Muscle layer of colon (tissue), 2 donors: ENCODE measurements around the gene HLA-DPA1.

Experiments used
- H3K27ac ChIP-seq: one replicate; pipeline ENCODE4 v1.7.0; 2013; ENCODE audit warnings: low read depth, mild to moderate bottlenecking, low read length, moderate library complexity
- H3K27me3 ChIP-seq, 2 donors: one replicate each; pipeline ENCODE4 v1.7.0; 2013; ENCODE audit warnings: low read length in 2 of 2, mild to moderate bottlenecking in 2 of 2; ENCODE audit not compliant: insufficient read depth in 2 of 2, control insufficient read depth in 1 of 2
- H3K36me3 ChIP-seq: one replicate; pipeline ENCODE4 v1.7.0; 2013; ENCODE audit warnings: mild to moderate bottlenecking, low read length; ENCODE audit not compliant: insufficient read depth
- H3K4me1 ChIP-seq: one replicate; pipeline ENCODE4 v1.7.0; 2013; ENCODE audit warnings: mild to moderate bottlenecking, low read length; ENCODE audit not compliant: insufficient read depth
- H3K4me3 ChIP-seq, 2 donors: one replicate each; pipeline ENCODE4 v1.7.0; 2013; ENCODE audit warnings: low read length in 2 of 2, low read depth in 1 of 2, mild to moderate bottlenecking in 1 of 2, moderate library complexity in 1 of 2
- H3K9ac ChIP-seq: one replicate; pipeline ENCODE4 v1.7.0; 2013; ENCODE audit warnings: low read length
- H3K9me3 ChIP-seq: one replicate; pipeline ENCODE4 v1.7.0; 2013; ENCODE audit warnings: mild to moderate bottlenecking, low read length
- donor health status: abdominal sarcoma.
- donor health status: Adenocarcinoma of cecum.

HLA-DPA1 gene

DNA sequence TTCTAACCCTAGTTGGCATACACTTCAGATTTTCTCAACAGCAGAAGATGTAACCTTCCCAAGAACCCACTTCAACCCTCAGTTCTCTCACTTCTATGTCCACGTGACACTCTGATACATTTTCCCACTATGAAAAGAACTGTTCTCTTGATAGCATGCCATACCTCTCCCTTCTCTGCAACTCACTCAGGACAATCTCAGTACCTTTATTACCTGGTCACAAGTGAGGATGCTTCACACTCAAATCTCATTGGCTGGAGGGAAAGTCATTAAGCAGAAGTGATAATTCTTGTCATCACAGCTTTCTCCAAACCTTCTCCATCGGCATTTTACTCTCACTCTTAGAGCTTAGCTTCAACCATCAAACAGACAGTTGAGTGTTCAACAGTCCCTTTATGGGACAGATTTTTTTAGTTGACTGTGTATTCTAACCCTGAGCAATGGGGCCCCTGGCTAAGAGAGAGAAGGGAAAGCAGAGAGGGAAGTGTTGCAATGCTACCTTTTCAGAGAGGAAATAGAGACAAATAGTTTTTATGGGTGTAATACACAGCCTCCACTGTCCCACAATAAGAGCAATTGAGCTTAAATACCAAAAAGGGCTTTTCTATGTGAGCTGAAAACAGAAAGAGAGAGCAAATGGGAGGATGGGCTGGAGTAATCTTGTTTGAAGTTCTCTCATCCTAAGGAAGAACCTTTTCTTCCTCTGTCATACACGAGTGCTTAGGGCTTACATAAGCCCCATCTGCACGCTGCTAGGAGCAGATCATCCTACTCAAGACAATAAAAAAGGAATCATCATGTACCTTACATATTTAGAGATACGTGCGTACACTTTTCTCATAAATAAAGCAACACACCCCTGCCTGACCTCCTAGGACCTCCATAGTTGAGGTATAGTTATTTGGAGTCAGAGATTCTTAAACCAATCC lies 16.0 kb downstream of the HLA-DPA1 start:
- no peak overlapping the region for H3K9ac ChIP-seq
- H3K4me3 ChIP-seq = no peak overlapping the region
- no peaks in the 10 kb centered on the region for H3K9me3 ChIP-seq
- H3K4me1 ChIP-seq = no peaks in the 10 kb centered on the region
- no peaks in the 10 kb centered on the region for H3K27me3 ChIP-seq
- no peak overlapping the region for H3K27ac ChIP-seq
- H3K36me3 ChIP-seq = no peaks in the 10 kb centered on the region

DNA sequence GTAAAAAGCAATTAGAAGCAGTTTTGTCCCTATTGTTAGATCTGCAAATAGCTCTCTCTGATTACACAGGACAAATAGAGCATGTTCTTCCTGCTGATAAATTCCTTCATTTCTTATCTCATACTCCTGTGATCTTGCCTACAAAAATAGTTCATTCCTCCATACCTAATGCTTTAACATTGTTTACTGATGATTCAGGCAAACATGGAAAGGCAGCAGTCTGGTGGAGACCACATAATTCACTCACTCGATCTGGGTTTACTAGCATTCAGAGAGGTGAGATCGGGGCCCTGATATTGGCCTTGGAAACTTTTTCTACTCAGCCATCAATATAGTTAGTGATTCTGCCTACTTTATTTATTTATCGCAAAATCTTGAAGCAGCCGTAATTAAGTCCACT lies 20.2 kb downstream of the HLA-DPA1 start:
- Histone ChIP-seq H3K27ac (no peak overlapping the region), H3K9ac (no peak overlapping the region), H3K9me3 (no peaks in the 10 kb centered on the region), H3K4me1 (no peaks in the 10 kb centered on the region), H3K27me3 (no peaks in the 10 kb centered on the region), H3K4me3 (no peak overlapping the region), H3K36me3 (no peaks in the 10 kb centered on the region)

DNA sequence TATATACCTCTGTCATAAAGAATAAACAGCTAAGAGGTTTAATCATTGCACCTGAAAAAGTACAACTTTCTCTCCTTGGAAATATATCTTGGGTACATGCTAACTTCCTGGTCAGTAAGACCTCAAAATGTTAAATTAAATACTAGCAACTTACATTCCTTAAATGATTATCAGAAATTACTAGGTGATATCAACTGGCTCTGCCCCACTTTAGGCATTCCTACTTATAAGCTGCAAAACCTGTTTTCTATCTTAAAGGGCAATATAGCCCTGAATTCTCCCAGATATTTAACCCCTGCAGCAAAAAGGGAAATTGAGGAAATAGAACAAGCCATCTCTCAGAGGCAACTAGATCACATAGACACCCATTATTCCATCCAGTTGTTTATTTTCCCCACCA lies 20.8 kb downstream of the HLA-DPA1 start:
- no peaks in the 10 kb centered on the region for H3K4me1 ChIP-seq
- H3K9me3 ChIP-seq = no peaks in the 10 kb centered on the region
- H3K4me3 ChIP-seq = no peak overlapping the region
- no peaks in the 10 kb centered on the region for H3K27me3 ChIP-seq
- no peak overlapping the region for H3K9ac ChIP-seq
- H3K36me3 ChIP-seq = no peaks in the 10 kb centered on the region
- no peak overlapping the region for H3K27ac ChIP-seq

GRCh38 chr6:33050014-33050810 lies 23.2 kb downstream of the HLA-DPA1 start:
- no peaks in the 10 kb centered on the region for H3K36me3 ChIP-seq
- H3K9me3 ChIP-seq = no peaks in the 10 kb centered on the region
- no peaks in the 10 kb centered on the region for H3K4me1 ChIP-seq
- no peaks in the 10 kb centered on the region for H3K27me3 ChIP-seq
- no peak overlapping the region for H3K9ac ChIP-seq
- H3K4me3 ChIP-seq = no peak overlapping the region
- no peak overlapping the region for H3K27ac ChIP-seq

GRCh38 chr6:33049323-33050013 lies 24.0 kb downstream of the HLA-DPA1 start:
- no peaks in the 10 kb centered on the region for H3K4me1 ChIP-seq
- no peaks in the 10 kb centered on the region for H3K36me3 ChIP-seq
- no peak overlapping the region for H3K9ac ChIP-seq
- H3K4me3 ChIP-seq = no peak overlapping the region
- H3K27ac ChIP-seq = no peak overlapping the region
- H3K27me3 ChIP-seq = no peaks in the 10 kb centered on the region
- H3K9me3 ChIP-seq = no peaks in the 10 kb centered on the region

- Histone ChIP-seq H3K27me3 (no peaks in the 10 kb centered on the region), H3K9me3 (no peaks in the 10 kb centered on the region), H3K9ac (no peak overlapping the region), H3K4me1 (no peaks in the 10 kb centered on the region), H3K27ac (no peak overlapping the region), H3K4me3 (no peak overlapping the region), H3K36me3 (no peaks in the 10 kb centered on the region)
These were observed 33.3 kb downstream of the HLA-DPA1 start for GRCh38 chr6:33040157-33040556.

GRCh38 chr6:33036535-33036934 lies 36.9 kb downstream of the HLA-DPA1 start:
- Histone ChIP-seq H3K9ac (no peak overlapping the region), H3K27ac (no peak overlapping the region), H3K4me3 (no peak overlapping the region), H3K4me1 (no peaks in the 10 kb centered on the region), H3K27me3 (no peaks in the 10 kb centered on the region), H3K9me3 (no peaks in the 10 kb centered on the region), H3K36me3 (no peaks in the 10 kb centered on the region)

DNA sequence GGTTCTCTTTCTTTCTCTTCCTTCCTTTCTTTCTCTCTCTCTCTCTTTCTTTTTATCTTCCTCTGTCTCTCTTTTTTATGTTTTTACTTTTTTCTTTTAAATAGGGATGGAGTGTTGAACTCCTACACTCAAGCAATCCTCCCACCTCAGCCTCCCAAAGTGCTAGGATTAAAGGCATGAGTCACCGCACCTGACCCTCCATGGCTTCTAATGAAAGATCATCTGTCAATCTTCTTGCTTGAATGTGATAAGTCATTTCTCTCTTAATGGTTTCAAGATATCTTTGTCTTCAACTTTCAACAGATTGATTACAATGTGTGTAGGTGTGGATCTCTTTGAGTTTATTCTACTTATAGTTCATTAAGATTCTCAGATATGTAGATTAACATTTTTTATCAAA lies 38.9 kb downstream of the HLA-DPA1 start:
- H3K4me1 ChIP-seq = no peaks in the 10 kb centered on the region
- no peak overlapping the region for H3K27ac ChIP-seq
- H3K9ac ChIP-seq = no peak overlapping the region
- no peaks in the 10 kb centered on the region for H3K9me3 ChIP-seq
- no peaks in the 10 kb centered on the region for H3K27me3 ChIP-seq
- no peaks in the 10 kb centered on the region for H3K36me3 ChIP-seq
- H3K4me3 ChIP-seq = no peak overlapping the region

DNA sequence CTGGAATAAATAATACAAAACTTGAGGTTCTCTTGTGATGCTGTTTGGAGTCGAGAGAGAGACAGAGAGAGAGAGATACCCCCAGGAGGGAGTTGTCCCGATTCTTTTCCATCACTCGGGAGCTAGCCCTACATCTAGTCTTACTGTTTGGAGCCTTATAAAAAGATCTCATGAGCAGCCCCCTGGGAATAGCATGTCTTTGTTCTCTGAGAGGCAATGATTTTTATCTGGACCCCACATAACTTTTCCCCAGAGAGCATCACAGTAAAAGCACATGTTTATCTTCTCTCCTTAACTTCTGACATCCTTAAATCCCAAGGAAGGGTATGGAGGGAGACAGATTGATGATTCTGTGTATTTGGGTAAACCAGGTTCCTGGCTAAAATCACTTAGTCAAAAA lies 43.2 kb downstream of the HLA-DPA1 start:
- Histone ChIP-seq H3K4me1 (no peaks in the 10 kb centered on the region), H3K27ac (no peak overlapping the region), H3K4me3 (no peak overlapping the region), H3K9me3 (no peaks in the 10 kb centered on the region), H3K27me3 (no peaks in the 10 kb centered on the region), H3K9ac (no peak overlapping the region), H3K36me3 (no peaks in the 10 kb centered on the region)

GRCh38 chr6:33029328-33030184 lies 43.9 kb downstream of the HLA-DPA1 start:
- no peaks in the 10 kb centered on the region for H3K36me3 ChIP-seq
- no peak overlapping the region for H3K9ac ChIP-seq
- H3K27me3 ChIP-seq = no peaks in the 10 kb centered on the region
- H3K4me3 ChIP-seq = no peak overlapping the region
- peak overlapping the region; percentile 61 for H3K27ac ChIP-seq
- no peaks in the 10 kb centered on the region for H3K9me3 ChIP-seq
- H3K4me1 ChIP-seq = no peaks in the 10 kb centered on the region
